H4 (cell line): Measurements from ENCODE around the gene EOMES. TPM values are rescaled to one million over a fixed set of nuclear protein-coding genes. Genes with fewer than 3 reads are reported as not detected.

Experiments used
- DNase-seq: peaks from one replicate; pipeline ENCODE4 v3.0.0-alpha.2; 2015; ENCODE audit warnings: low spot score
- total RNA-seq: library from RNA; depleted of rRNA; stranded (reverse); fragments of >200 nt; shearing (Covaris generic); gene quantifications from 2 replicates; pipeline ENCODE4 v1.2.3, GENCODE V29; 2014; rRNA removed

EOMES gene
- total RNA-seq, 1 experiment from 2014 or later, result 0.17 TPM

- DNase-seq, result no peak
Observed at GRCh38 chr3:27680517-27681246, 41.4 kb downstream of the EOMES start.

GRCh38 chr3:27679691-27680090, 42.4 kb downstream of the EOMES start:
- no peak for DNase-seq

GRCh38 chr3:27678234-27678633, 43.9 kb downstream of the EOMES start:
- DNase-seq, result no peak

GRCh38 chr3:27677565-27677964, 44.6 kb downstream of the EOMES start:
- peak; percentile 32 for DNase-seq

- no peak for DNase-seq
Observed at GRCh38 chr3:27675287-27675686, 46.8 kb downstream of the EOMES start.

- no peak for DNase-seq
Observed at GRCh38 chr3:27673701-27674100, 48.4 kb downstream of the EOMES start.

GRCh38 chr3:27671101-27671500, 51.0 kb downstream of the EOMES start:
- no peak for DNase-seq

- DNase-seq, result no peak
Observed at GRCh38 chr3:27670619-27671018, 51.5 kb downstream of the EOMES start.

GRCh38 chr3:27669591-27669990, 52.5 kb downstream of the EOMES start:
- DNase-seq, result no peak

GRCh38 chr3:27667751-27668150, 54.4 kb downstream of the EOMES start:
- no peak for DNase-seq

GRCh38 chr3:27666708-27667107, 55.4 kb downstream of the EOMES start:
- DNase-seq, result no peak

GRCh38 chr3:27666272-27666671, 55.9 kb downstream of the EOMES start:
- DNase-seq, result no peak

Other genes starting within 250 kb of the EOMES start
- 9.0 and 11.4 TPM in 2 replicates for gene SLC4A7, start 237.9 kb downstream of the EOMES start, total RNA-seq